HepG2 (cell line): ENCODE measurements around the gene ACADSB. TPM values are rescaled to one million over a fixed set of nuclear protein-coding genes. Genes with fewer than 3 reads are reported as not detected.

ENCODE experiments used
- ATAC-seq: fragments of 200-7000 bp; cut with Tn5 transposase; 3 replicates; pipeline ENCODE4 v1.9.1; 2020; ENCODE audit warnings: mild to moderate bottlenecking, moderate library complexity
- BruUV-seq: library from RNA; stranded (reverse); fragments of 400-500 nt; replicated peaks from 2 replicates; lab custom pipeline; 2021; lab: Mats Ljungman, UMichigan
- CTCF ChIA-PET: fragments of 300-600 bp; formaldehyde crosslinking; extraction: SDS; loops from one replicate; lab custom pipeline; 2021; ENCODE audit warnings: low total read pairs, inconsistent platforms, low intra/inter-chr PET ratio; lab: Yijun Ruan, JAX
- POLR2A ChIA-PET: fragments of 350-600 bp; sonication (Branson Sonifier 250); formaldehyde crosslinking; loops from one replicate; lab custom pipeline; 2020; ENCODE audit warnings: antibody characterized with exemption, inconsistent platforms; lab: Yijun Ruan, JAX
- DNase-seq: peaks from one replicate; pipeline ENCODE4 v3.0.0-alpha.2; 2015; ENCODE audit warnings: low spot score
- FAIRE-seq: peaks from 3 replicates; lab custom pipeline; 2011; peaks lifted over from hg19 to GRCh38; lab: Jason Lieb, UNC
- H2AFZ ChIP-seq: one replicate; pipeline ENCODE4 v1.6.1; 2011; ENCODE audit warnings: low read length, inconsistent platforms
- H3K27ac ChIP-seq: fragments of 300-600 bp; 3 replicates; pipeline ENCODE4 v1.8.0; 2011; ENCODE audit warnings: mixed run types, mild to moderate bottlenecking, mixed read lengths, low read length, inconsistent platforms; ENCODE audit not compliant: insufficient read depth; ENCODE audit errors: extremely low read length
- H3K27me3 ChIP-seq, 2 experiments: fragments of 200-600 bp in 1 of 2; 2 replicates in 1 of 2; 3 replicates in 1 of 2; pipeline versions ENCODE4 v1.6.0 to v1.8.0; 2011; ENCODE audit warnings: low read length in 2 of 2, mild to moderate bottlenecking in 2 of 2, moderate library complexity in 2 of 2, inconsistent platforms in 1 of 2; ENCODE audit not compliant: insufficient read depth in 2 of 2, control insufficient read depth in 1 of 2
- H3K36me3 ChIP-seq, 2 experiments: fragments of 200-600 bp in 1 of 2; replicated peaks in 1 of 2; 2 replicates in 1 of 2; 3 replicates in 1 of 2; pipeline versions ENCODE4 v1.5.1 to v1.8.0; 2011; ENCODE audit warnings: low read length in 2 of 2, inconsistent platforms in 1 of 2; ENCODE audit not compliant: insufficient read depth in 2 of 2, control insufficient read depth in 1 of 2
- H3K4me1 ChIP-seq: 2 replicates; pipeline ENCODE4 v1.5.1; 2012; ENCODE audit warnings: low read length, inconsistent platforms; ENCODE audit not compliant: insufficient read depth
- H3K4me2 ChIP-seq: 2 replicates; pipeline ENCODE4 v1.6.0; 2011; ENCODE audit warnings: low read depth, low read length, inconsistent platforms
- H3K4me3 ChIP-seq, 3 experiments: fragments of 200-600 bp in 1 of 3; sonication (generic), shearing (Covaris generic) in 1 of 3; replicated peaks in 1 of 3; 2 replicates each; pipeline ENCODE4 v1.5.1; 2011 to 2016; ENCODE audit warnings: low read length in 3 of 3, inconsistent platforms in 2 of 3, low read depth in 2 of 3, mild to moderate bottlenecking in 2 of 3, control low read depth in 1 of 3, mixed read lengths in 1 of 3; ENCODE audit not compliant: insufficient read depth in 1 of 3
- H3K79me2 ChIP-seq: one replicate; pipeline ENCODE4 v1.6.1; 2011; ENCODE audit warnings: low read length, inconsistent platforms; ENCODE audit not compliant: insufficient read depth
- H3K9ac ChIP-seq: 2 replicates; pipeline ENCODE4 v1.6.0; 2011; ENCODE audit warnings: mild to moderate bottlenecking, low read depth, low read length, inconsistent platforms; ENCODE audit not compliant: insufficient read depth
- H3K9me3 ChIP-seq: 2 replicates; pipeline ENCODE4 v1.5.1; 2012; ENCODE audit warnings: mild to moderate bottlenecking, low read length
- H4K20me1 ChIP-seq: 2 replicates; pipeline ENCODE4 v1.6.0; 2011; ENCODE audit warnings: inconsistent platforms, mild to moderate bottlenecking, low read length, moderate library complexity; ENCODE audit not compliant: insufficient read depth
- ATF7 ChIP-seq, 2 experiments: fragments of 450-650 bp in 1 of 2; sonication (generic) in 1 of 2; formaldehyde crosslinking in 1 of 2; IDR thresholded peaks; 2 replicates each; pipeline versions ENCODE4 v1.4.0 to v1.6.1; 2016 to 2020; ENCODE audit warnings: antibody characterized with exemption in 1 of 2, mild to moderate bottlenecking in 1 of 2, missing genetic modification reagents in 1 of 2
- CREB1 ChIP-seq, 2 experiments: fragments of 450-650 bp in 1 of 2; IDR thresholded peaks; 2 replicates each; pipeline ENCODE4 v1.6.1; 2016 to 2017; ENCODE audit warnings: control low read depth in 1 of 2, mild to moderate bottlenecking in 1 of 2, missing compliant biosample characterization in 1 of 2, missing genetic modification characterization in 1 of 2
- IKZF1 ChIP-seq: fragments of 450-650 bp; IDR thresholded peaks from 2 replicates; pipeline ENCODE4 v1.7.1; 2016
- MAFF ChIP-seq: IDR thresholded peaks from 2 replicates; pipeline ENCODE4 v1.6.1; 2011; ENCODE audit warnings: low read depth, low read length, improper control_type of control experiment
- MAFK ChIP-seq, 2 experiments: IDR thresholded peaks in 1 of 2; conservative IDR thresholded peaks in 1 of 2; 2 replicates each; pipeline ENCODE4 v1.6.1; 2011; ENCODE audit warnings: improper control_type of control experiment in 2 of 2, low read length in 2 of 2
- TEAD3 ChIP-seq: optimal IDR thresholded peaks from 2 replicates; pipeline ENCODE3; 2016; ENCODE audit warnings: borderline replicate concordance
- TFDP2 ChIP-seq: sonication (generic); formaldehyde crosslinking; IDR thresholded peaks from 2 replicates; pipeline ENCODE4 v1.4.0; 2020; ENCODE audit warnings: missing genetic modification reagents
- TRIM24 ChIP-seq: sonication (generic); formaldehyde crosslinking; IDR thresholded peaks from 2 replicates; pipeline ENCODE4 v1.8.0; 2022; ENCODE audit warnings: mild to moderate bottlenecking, missing genetic modification reagents
- ZBTB4 ChIP-seq: sonication (generic); formaldehyde crosslinking; IDR thresholded peaks from 2 replicates; pipeline ENCODE4 v1.4.0; 2020; ENCODE audit warnings: missing genetic modification reagents, mild to moderate bottlenecking, borderline replicate concordance
- ZKSCAN5 ChIP-seq: sonication (generic); formaldehyde crosslinking; IDR thresholded peaks from 2 replicates; pipeline ENCODE4 v1.5.1; 2020; ENCODE audit warnings: mild to moderate bottlenecking, missing genetic modification reagents
- ZNF703 ChIP-seq: sonication (generic); formaldehyde crosslinking; IDR thresholded peaks from 2 replicates; pipeline ENCODE4 v1.5.1; 2020; ENCODE audit warnings: missing genetic modification reagents, mild to moderate bottlenecking, moderate library complexity, borderline replicate concordance
- ZNF747 ChIP-seq: sonication (generic); formaldehyde crosslinking; IDR thresholded peaks from 2 replicates; pipeline ENCODE4 v1.8.1; 2023; ENCODE audit warnings: missing genetic modification reagents, mild to moderate bottlenecking, borderline replicate concordance
- WGBS: methylation state at CpG from one replicate; pipeline ENCODE4 v1.1.6; 2017; ENCODE audit warnings: low lambda C conversion rate; 5-methylcytosine and 5-hydroxymethylcytosine counted together
- in situ Hi-C: cut with HindIII; loops from 2 replicates; pipeline ENCODE4 v1.10.0; 2017; ENCODE audit warnings: low pct_unique_long_range_greater_than_20kb; ENCODE audit not compliant: extremely low pct_ligation_motif_present
- intact Hi-C: fragments of 100-400 bp; cut with micrococcal nuclease; formaldehyde crosslinking; loops from one replicate; pipeline ENCODE4 v1.10.0; 2022; ENCODE audit not compliant: unreplicated experiment
- polyA plus RNA-seq, 8 experiments: library from polyadenylated mRNA; depleted of rRNA in 3 of 8; stranded (reverse) in 7 of 8; unstranded in 1 of 8; fragments of >200 nt; fragmentation: Illumina TruSeq in 4 of 8; extraction: Trizol in 4 of 8; gene quantifications; 2 replicates each; pipeline versions ENCODE4 v1.2.1 to v1.2.3, GENCODE V29; 2011 to 2016; ENCODE audit warnings: low read depth in 4 of 8, missing spikeins in 1 of 8, mixed read lengths in 1 of 8; ENCODE audit not compliant: insufficient read depth in 1 of 8
- total RNA-seq, 5 experiments: library from RNA; depleted of rRNA; stranded (reverse); fragments of >200 nt; fragmentation: Illumina TruSeq; extraction: Trizol; gene quantifications; 2 replicates each; pipeline ENCODE4 v1.2.3, GENCODE V29; 2016; ENCODE audit warnings: low read depth in 1 of 5

ACADSB gene
- total and polyA plus RNA-seq, 2 of the 13 experiments (the other 11 are each of a cell fraction or from before 2014, with no cell fraction given), result 80.0 to 87.6 TPM

DNA sequence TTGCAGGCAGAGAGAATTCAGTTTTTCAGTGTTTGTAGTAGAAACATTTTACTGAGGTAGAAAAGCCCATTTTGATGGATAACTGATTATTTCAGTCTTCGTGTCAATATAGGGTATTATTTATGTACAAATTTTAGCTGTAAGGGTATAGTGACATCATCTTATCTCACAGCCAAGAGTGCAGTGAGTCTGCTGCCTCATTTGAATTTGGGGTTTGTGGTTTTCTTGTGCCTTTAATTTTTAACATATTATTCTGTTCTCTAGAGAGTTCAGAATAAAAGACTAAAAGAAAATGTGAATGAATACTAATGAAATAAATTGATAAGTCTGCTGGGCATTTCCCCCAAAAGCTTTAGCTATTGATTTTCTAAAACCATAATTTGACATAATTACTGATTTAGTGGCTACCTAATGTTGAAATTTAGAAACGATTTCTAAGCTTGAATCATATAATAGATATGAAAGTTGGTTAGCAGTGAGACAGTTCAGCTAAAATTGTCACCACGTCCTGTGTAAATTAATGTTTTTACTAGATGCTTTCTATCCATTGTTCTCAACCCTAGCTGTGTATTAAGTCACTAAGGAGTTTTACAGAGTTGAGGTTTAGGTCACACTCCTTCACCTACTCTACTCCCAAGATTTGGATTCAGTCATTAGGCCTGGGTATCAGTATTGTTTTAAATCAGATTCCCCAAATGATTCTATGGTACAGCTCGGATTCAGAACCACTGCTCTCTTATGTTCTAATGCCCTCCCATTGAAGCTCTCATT is 37.3 kb downstream of the ACADSB start:
- in situ Hi-C loops (loop anchor here (10.0 kb wide), 2 partner anchors 339 to 519 kb away; no protein-coding TSS in a partner anchor), intact Hi-C loops (no loop called here)
- TF ChIP-seq ATF7 (IDR thresholded peaks at IDR 0.05) (0 out of 2 replicates have a peak, but pooled peaks have one; percentile 5), ATF7 (CRISPR knock-in tag; IDR thresholded peaks at IDR 0.05) (no peak), ZBTB4 (CRISPR knock-in tag) (no peak)
- ATAC-seq (no peak), DNase-seq (no peak), FAIRE-seq (no peak)
- Histone ChIP-seq H3K36me3 (peaks cover 23 to 63% of the 10 kb centered on the region in 2 experiments), H3K79me2 (no peaks in the 10 kb centered on the region), H3K4me2 (no peak overlapping the region), H2AFZ (no peak overlapping the region), H3K4me1 (0 out of 2 replicates have a peak, but pooled peaks cover 5% of the 10 kb centered on the region), H3K9ac (no peak overlapping the region), H3K4me3 (no peak overlapping the region), H4K20me1 (no peaks in the 10 kb centered on the region), H3K9me3 (no peaks in the 10 kb centered on the region), H3K27me3 (no peaks in the 10 kb centered on the region), H3K27ac (no peak overlapping the region)
- WGBS, result 96% methylated on average over 4 of the region's 4 CpGs
- CTCF ChIA-PET, result no interaction called here
- BruUV-seq, result no TSS peak
- POLR2A ChIA-PET, result no interaction called here

DNA sequence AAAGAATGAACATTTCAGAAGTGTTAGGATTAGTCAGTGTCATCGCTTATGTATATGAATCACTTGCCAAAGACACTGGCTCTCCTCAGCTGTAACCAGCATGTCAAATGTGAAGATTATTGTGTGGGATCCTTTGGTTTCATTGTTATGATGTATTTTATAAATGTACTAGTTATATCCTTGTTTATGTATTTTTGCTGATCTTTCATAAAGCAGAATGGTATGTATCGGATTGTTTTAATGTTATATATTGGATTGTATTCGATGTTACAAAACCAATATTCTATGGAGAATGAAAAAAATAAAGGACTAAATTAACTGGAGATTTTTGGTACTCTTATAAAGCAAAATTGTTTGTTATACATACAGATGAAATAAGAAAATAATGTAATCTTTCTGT is 49.2 kb downstream of the ACADSB start:
- Histone ChIP-seq H2AFZ (no peak overlapping the region), H3K27me3 (no peaks in the 10 kb centered on the region), H3K4me3 (no peak overlapping the region), H4K20me1 (no peaks in the 10 kb centered on the region), H3K79me2 (no peaks in the 10 kb centered on the region), H3K27ac (no peak overlapping the region), H3K9ac (no peak overlapping the region), H3K9me3 (no peaks in the 10 kb centered on the region), H3K4me2 (no peak overlapping the region), H3K36me3 (peaks cover 3 to 12% of the 10 kb centered on the region in 2 experiments; a peak in 4 of 5 replicates), H3K4me1 (no peaks in the 10 kb centered on the region)
- ATAC-seq (no peak), FAIRE-seq (no peak), DNase-seq (no peak)
- no peak for TF ChIP-seq ZNF747
- TF ChIP-seq MAFK (conservative IDR thresholded peaks at IDR 0.05 in 1 of 2, IDR thresholded peaks at IDR 0.05 in 1 of 2; ENCODE audit: low read length in 2 of 2), result peak; percentile 57 to 74
- no peak for TF ChIP-seq TFDP2 (CRISPR knock-in tag)
- no peak for TF ChIP-seq TEAD3 (CRISPR knock-in tag)
- TF ChIP-seq IKZF1, result no peak
- TF ChIP-seq MAFF, result peak; percentile 48; the same call in 1 of the 2 replicates
- no peak for TF ChIP-seq CREB1 (IDR thresholded peaks at IDR 0.05)
- no peak for TF ChIP-seq CREB1 (CRISPR knock-in tag; IDR thresholded peaks at IDR 0.05)
- TF ChIP-seq TRIM24 (CRISPR knock-in tag), result no peak
- TF ChIP-seq ZKSCAN5 (CRISPR knock-in tag), result no peak
- TF ChIP-seq ZNF703, result no peak
- in situ Hi-C loops, result no loop called here
- no TSS peak for BruUV-seq
- intact Hi-C loops, result no loop called here
- POLR2A ChIA-PET, result no interaction called here
- CTCF ChIA-PET, result no interaction called here
- WGBS, result 97% methylated on average over 3 of the region's 3 CpGs
